ENCODE data around the gene ROR2. TPM values are rescaled to one million over a fixed set of nuclear protein-coding genes. Genes with fewer than 3 reads are reported as not detected.

Gene ROR2
- total RNA-seq, 1 donor from 2014 or later: 3.8 TPM

DNA sequence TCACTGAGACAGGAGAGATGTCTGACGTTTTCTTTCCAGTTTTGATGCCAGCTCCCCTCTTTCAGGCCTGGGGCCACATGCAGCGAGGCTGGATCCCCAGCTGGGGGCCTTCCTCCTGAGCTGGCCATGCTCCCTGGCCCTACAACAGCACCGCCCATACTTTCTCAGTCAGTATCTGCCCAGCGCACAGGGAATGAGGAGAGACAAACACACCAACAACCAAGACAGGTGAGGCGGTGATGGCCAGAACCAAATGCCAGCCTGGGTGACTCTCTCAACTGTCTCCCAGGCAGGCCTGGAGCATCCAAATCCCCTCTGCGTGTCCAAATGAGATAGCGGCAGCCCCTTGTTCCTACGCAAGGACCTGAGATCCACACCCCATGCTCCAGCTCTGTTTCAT, 109.6 kb downstream of the ROR2 start:
- H3K9me3 ChIP-seq: no peaks in the 10 kb centered on the region
- H3K27ac ChIP-seq: no peak overlapping the region
- H3K36me3 ChIP-seq: no peaks in the 10 kb centered on the region
- no peak for TF ChIP-seq CTCF (IDR thresholded peaks at IDR 0.05)
- DNase-seq: no peak
- H3K27me3 ChIP-seq (ENCODE audit: low read depth): peaks cover 4% of the 10 kb centered on the region
- H3K4me3 ChIP-seq: no peak overlapping the region
- H3K4me1 ChIP-seq: peaks cover 21% of the 10 kb centered on the region
- no peak for ATAC-seq
- intact Hi-C loops (cut with DNase I): no loop called here

DNA sequence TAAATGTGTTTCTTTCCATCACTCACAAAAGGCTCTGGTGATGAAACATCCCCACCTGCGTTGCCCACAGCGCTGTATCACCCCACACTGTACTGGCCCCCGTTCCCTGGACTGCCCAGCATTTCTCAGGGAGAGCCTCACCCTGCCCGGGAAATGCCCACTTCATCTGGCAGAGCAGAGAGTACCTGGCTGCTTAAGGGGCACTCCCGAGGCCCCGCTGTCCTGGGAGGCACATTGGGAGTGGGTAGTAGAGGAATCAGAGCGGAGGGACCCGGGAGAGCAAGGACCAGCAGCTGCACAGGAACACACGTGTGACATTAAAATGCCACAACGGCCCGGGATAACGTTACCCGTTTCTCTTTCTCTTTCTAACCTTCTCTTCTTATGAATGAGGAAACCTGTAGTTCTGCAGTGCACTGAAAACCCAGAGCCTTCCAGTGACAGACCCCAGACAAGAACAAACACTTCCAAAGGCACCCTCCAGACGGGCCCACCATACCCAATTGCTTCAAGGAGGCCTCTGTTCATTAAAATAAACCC, 110.0 kb downstream of the ROR2 start:
- no peak overlapping the region for H3K27ac ChIP-seq
- no peaks in the 10 kb centered on the region for H3K9me3 ChIP-seq
- intact Hi-C loops (cut with DNase I): no loop called here
- no peaks in the 10 kb centered on the region for H3K36me3 ChIP-seq
- peaks cover 4% of the 10 kb centered on the region for H3K27me3 ChIP-seq (ENCODE audit: low read depth)
- no peak for TF ChIP-seq CTCF (IDR thresholded peaks at IDR 0.05)
- H3K4me1 ChIP-seq: peaks cover 21% of the 10 kb centered on the region
- H3K4me3 ChIP-seq: no peak overlapping the region
- ATAC-seq: peak in 1 of 2 donors; percentile 18
- DNase-seq: no peak

DNA sequence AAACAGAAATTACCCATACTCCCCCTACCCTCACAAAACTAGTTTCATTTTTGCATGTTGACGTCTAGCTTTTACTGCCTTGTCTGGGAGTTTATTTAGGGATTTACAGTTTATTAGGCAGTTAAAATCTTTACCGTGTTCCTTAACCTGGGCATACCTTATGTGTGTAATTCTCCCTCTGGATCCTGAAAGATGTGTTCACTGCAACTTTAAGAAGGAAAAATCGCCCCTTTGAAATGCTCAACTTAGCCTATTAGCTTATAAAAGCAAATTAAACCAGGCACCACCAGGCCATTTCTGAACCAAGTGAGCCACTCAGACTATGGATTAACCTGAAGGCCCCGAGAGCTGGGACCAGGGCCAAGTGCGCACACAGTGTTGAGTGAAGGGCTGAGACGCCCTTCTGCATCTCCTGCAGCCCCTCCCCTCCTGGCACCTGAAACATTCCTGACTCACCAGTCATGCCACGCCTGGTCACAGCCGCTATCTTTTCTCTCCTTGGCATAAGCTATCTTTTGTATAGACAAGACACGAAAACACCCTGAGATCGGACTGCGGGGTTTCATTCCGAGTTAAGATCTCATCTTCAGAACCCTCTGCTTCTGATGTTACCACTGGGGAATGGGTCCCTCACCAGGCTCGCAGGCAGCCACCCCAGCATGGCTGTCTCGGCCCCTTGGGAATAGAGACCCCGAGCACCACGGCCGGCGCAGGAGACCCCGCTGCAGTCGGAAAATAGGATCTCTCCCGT, 111.9 kb downstream of the ROR2 start:
- no peak for TF ChIP-seq CTCF (IDR thresholded peaks at IDR 0.05)
- peak; percentile 82 for DNase-seq
- Histone ChIP-seq H3K4me1 (peaks cover 10% of the 10 kb centered on the region), H3K4me3 (peak overlapping the region; percentile 19), H3K36me3 (no peaks in the 10 kb centered on the region), H3K27ac (peak overlapping the region; percentile 6), H3K27me3 (ENCODE audit: low read depth) (peaks cover 4% of the 10 kb centered on the region), H3K9me3 (no peaks in the 10 kb centered on the region)
- intact Hi-C loops (cut with DNase I): no loop called here
- peak; percentile 83 to 87 for ATAC-seq

DNA sequence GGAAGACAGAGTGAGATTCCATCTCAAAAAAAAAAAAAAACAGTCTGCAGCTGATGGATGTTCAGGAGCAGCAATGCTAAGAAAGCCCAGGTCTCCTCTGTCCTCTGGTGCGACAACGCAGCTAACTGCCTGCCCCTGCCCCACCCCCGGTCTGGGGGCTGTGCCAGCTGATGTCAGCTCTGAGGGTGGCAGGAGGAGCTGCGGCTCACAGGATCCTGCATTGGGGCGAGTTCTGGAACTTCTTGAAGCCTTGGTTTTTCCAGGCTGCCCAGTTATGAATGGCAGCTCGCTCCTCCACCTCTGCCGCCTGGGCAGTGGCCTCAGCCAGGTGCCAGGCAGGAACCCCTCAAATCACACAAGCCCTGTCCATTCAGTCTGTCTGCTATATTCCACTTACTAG, 113.5 kb downstream of the ROR2 start:
- DNase-seq: no peak
- no peak overlapping the region for H3K4me3 ChIP-seq
- H3K4me1 ChIP-seq: peaks cover 6% of the 10 kb centered on the region
- no peaks in the 10 kb centered on the region for H3K36me3 ChIP-seq
- peaks cover 4% of the 10 kb centered on the region for H3K27me3 ChIP-seq (ENCODE audit: low read depth)
- TF ChIP-seq CTCF (IDR thresholded peaks at IDR 0.05): no peak
- ATAC-seq: no peak
- no peaks in the 10 kb centered on the region for H3K9me3 ChIP-seq
- no peak overlapping the region for H3K27ac ChIP-seq
- intact Hi-C loops (cut with DNase I): no loop called here

DNA sequence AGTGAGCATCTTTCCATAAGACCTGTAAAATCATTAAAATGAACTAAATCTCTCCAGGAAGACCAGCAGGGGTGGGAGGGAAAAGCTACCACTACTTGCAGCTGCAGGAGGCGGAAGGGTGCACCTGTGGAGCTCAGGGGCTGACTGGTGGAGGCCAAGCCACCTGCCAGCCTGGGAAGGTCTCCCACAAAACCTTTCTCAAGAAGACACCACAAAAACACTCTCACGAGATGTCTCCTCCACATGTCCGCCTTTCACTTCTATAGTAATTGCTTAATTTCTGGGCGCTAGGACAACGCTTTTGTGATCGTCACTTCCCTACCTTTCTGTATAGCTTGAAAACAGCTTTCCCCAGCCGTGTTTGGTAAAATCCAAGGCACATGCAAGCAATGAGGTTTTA, 114.4 kb downstream of the ROR2 start:
- Histone ChIP-seq H3K4me3 (no peak overlapping the region), H3K4me1 (peaks cover 6% of the 10 kb centered on the region), H3K9me3 (no peaks in the 10 kb centered on the region), H3K27ac (no peak overlapping the region), H3K36me3 (no peaks in the 10 kb centered on the region), H3K27me3 (ENCODE audit: low read depth) (no peaks in the 10 kb centered on the region)
- TF ChIP-seq CTCF (IDR thresholded peaks at IDR 0.05): no peak
- intact Hi-C loops (cut with DNase I): no loop called here
- DNase-seq: no peak
- no peak for ATAC-seq

Data from lower lobe of right lung (tissue), 2 donors.